Transverse colon (tissue), 3 donors: ENCODE measurements around the gene DCAF8L2.

Experiments
- POLR2A ChIP-seq: fragments of 450-650 bp; IDR thresholded peaks from one replicate; pipeline ENCODE4 v1.6.1; 2016; ENCODE audit warnings: antibody characterized with exemption, mild to moderate bottlenecking, moderate library complexity
- TF ChIP-seq, protein P1 (sequence below), 5 experiments: fragments of 200-600 bp in 3 of 5; fragments of 450-650 bp in 2 of 5; sonication (generic) in 3 of 5; IDR thresholded peaks; 1 replicate in 2 of 5; 2 replicates in 3 of 5; pipeline ENCODE4 v1.5.1; 2016 to 2017; ENCODE audit warnings: antibody characterized with exemption in 5 of 5, inconsistent platforms in 3 of 5, mild to moderate bottlenecking in 2 of 5, moderate library complexity in 1 of 5

GRCh38 chrX:27715610-27716009 lies 125.5 kb downstream of the DCAF8L2 start:
- TF ChIP-seq, protein P1, sequence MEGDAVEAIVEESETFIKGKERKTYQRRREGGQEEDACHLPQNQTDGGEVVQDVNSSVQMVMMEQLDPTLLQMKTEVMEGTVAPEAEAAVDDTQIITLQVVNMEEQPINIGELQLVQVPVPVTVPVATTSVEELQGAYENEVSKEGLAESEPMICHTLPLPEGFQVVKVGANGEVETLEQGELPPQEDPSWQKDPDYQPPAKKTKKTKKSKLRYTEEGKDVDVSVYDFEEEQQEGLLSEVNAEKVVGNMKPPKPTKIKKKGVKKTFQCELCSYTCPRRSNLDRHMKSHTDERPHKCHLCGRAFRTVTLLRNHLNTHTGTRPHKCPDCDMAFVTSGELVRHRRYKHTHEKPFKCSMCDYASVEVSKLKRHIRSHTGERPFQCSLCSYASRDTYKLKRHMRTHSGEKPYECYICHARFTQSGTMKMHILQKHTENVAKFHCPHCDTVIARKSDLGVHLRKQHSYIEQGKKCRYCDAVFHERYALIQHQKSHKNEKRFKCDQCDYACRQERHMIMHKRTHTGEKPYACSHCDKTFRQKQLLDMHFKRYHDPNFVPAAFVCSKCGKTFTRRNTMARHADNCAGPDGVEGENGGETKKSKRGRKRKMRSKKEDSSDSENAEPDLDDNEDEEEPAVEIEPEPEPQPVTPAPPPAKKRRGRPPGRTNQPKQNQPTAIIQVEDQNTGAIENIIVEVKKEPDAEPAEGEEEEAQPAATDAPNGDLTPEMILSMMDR (IDR thresholded peaks at IDR 0.05) = no peak
- TF ChIP-seq POLR2A = no peak
